NB4 (cell line): ENCODE data around the gene IL17D.

Experiments used
- CTCF ChIP-seq: IDR thresholded peaks from one replicate; pipeline ENCODE4 v1.5.1; 2012; ENCODE audit warnings: low read depth, low read length
- MAX ChIP-seq: IDR thresholded peaks from 2 replicates; pipeline ENCODE4 v1.6.1; 2011; ENCODE audit warnings: low read depth, low read length
- POLR2A ChIP-seq: IDR thresholded peaks from 2 replicates; pipeline ENCODE4 v1.6.1; 2011; ENCODE audit warnings: mild to moderate bottlenecking; ENCODE audit not compliant: insufficient read length; ENCODE audit errors: extremely low read depth

DNA sequence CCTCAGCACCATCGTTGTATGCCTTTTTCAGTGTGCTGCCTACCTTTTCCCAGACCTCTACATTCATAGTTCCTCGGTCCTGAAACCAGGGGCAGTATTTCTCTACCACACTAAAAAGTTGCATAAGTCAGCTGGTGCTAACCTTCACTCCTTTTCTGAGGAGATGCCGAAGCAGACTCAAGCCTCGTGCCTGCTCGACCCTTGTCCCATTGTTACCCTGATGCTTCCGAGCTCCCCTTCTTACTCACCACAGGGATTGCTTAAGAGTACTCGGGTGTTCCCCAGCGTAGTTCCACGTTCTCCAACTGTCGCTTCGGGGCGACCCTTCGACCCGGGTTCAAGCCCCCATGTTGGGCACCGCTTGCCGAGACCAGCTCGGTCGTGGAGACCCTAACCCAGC, 19.0 kb upstream of the IL17D start:
- TF ChIP-seq CTCF = no peak
- TF ChIP-seq MAX = 0 out of 2 replicates have a peak, but pooled peaks have one; percentile 51
- no peak for TF ChIP-seq POLR2A
